Breast epithelium (tissue), 4 donors: Measurements from ENCODE around the gene BACE2. TPM values are rescaled to one million over a fixed set of nuclear protein-coding genes. Genes with fewer than 3 reads are reported as not detected.

Experiments
- DNase-seq, 2 donors: peaks; one replicate each; pipeline ENCODE4 v3.0.0-alpha.2; 2019; ENCODE audit warnings: low spot score in 2 of 2
- H3K27ac ChIP-seq, 2 donors: fragments of 200-600 bp; sonication (generic) in 1 of 2; one replicate each; pipeline ENCODE4 v1.5.1; 2016 to 2019; ENCODE audit warnings: mild to moderate bottlenecking in 1 of 2
- H3K27me3 ChIP-seq, 2 donors: fragments of 200-600 bp; sonication (generic) in 1 of 2; one replicate each; pipeline versions ENCODE4 v1.5.1 to v1.6.0; 2017 to 2019; ENCODE audit warnings: control low read depth in 1 of 2, mild to moderate bottlenecking in 1 of 2
- H3K36me3 ChIP-seq: fragments of 200-600 bp; one replicate; pipeline ENCODE4 v1.5.1; 2019
- H3K4me1 ChIP-seq, 2 donors: fragments of 200-600 bp; sonication (generic); one replicate each; pipeline ENCODE4 v1.5.1; 2016 to 2019; ENCODE audit warnings: control low read depth in 1 of 2
- H3K4me3 ChIP-seq, 3 donors: fragments of 200-600 bp; sonication (generic); 1 replicate in 2 of 3; 2 replicates in 1 of 3; pipeline ENCODE4 v1.5.1; 2016 to 2019; ENCODE audit warnings: mild to moderate bottlenecking in 3 of 3, moderate library complexity in 2 of 3
- H3K9me3 ChIP-seq, 2 donors: fragments of 200-600 bp; sonication (generic) in 1 of 2; one replicate each; pipeline ENCODE4 v1.5.1; 2016 to 2019; ENCODE audit warnings: control low read depth in 1 of 2
- CTCF ChIP-seq, 3 donors: fragments of 450-650 bp; IDR thresholded peaks; one replicate each; pipeline ENCODE4 v1.5.1; 2016 to 2017; ENCODE audit warnings: antibody characterized with exemption in 3 of 3, mild to moderate bottlenecking in 3 of 3, moderate library complexity in 3 of 3
- POLR2A ChIP-seq: fragments of 450-650 bp; IDR thresholded peaks from one replicate; pipeline ENCODE4 v1.6.1; 2016; ENCODE audit warnings: antibody characterized with exemption, mild to moderate bottlenecking, moderate library complexity
- POLR2AphosphoS5 ChIP-seq, 3 donors: sonication (generic); formaldehyde crosslinking; IDR thresholded peaks; one replicate each; pipeline ENCODE4 v1.6.1; 2017; ENCODE audit warnings: antibody characterized with exemption in 3 of 3
- intact Hi-C: fragments of 100-400 bp; cut with DNase I; formaldehyde crosslinking; loops from one replicate; pipeline ENCODE4 v1.15.1; 2023; ENCODE audit warnings: low total_unique reads
- total RNA-seq, 3 donors: library from RNA; depleted of rRNA; stranded (reverse); fragments of >200 nt; gene quantifications; one replicate each; pipeline ENCODE4 v1.1.0, GENCODE V29; 2016

The BACE2 gene
- total RNA-seq, 3 donors from 2014 or later, result 26.9 to 94.4 (median 67.5) TPM

GRCh38 chr21:41230497-41230896 lies 62.5 kb downstream of the BACE2 start:
- Histone ChIP-seq H3K9me3 (no peaks in the 10 kb centered on the region), H3K36me3 (no peaks in the 10 kb centered on the region), H3K27me3 (no peaks in the 10 kb centered on the region), H3K4me3 (no peak overlapping the region), H3K27ac (no peak overlapping the region), H3K4me1 (no peaks in the 10 kb centered on the region)
- intact Hi-C loops, result no loop called here
- DNase-seq, result no peak
- TF ChIP-seq CTCF (IDR thresholded peaks at IDR 0.05), result no peak
- TF ChIP-seq POLR2A, result no peak
- no peak for TF ChIP-seq POLR2AphosphoS5 (IDR thresholded peaks at IDR 0.05)

- Histone ChIP-seq H3K4me1 (no peaks in the 10 kb centered on the region), H3K27me3 (no peaks in the 10 kb centered on the region), H3K36me3 (no peaks in the 10 kb centered on the region), H3K27ac (no peak overlapping the region), H3K4me3 (no peak overlapping the region), H3K9me3 (no peaks in the 10 kb centered on the region)
- DNase-seq, result no peak
- TF ChIP-seq POLR2AphosphoS5 (IDR thresholded peaks at IDR 0.05) (no peak), CTCF (IDR thresholded peaks at IDR 0.05) (no peak), POLR2A (no peak)
- intact Hi-C loops, result no loop called here
Measured at GRCh38 chr21:41231060-41231459, 63.1 kb downstream of the BACE2 start.

- no peaks in the 10 kb centered on the region for H3K36me3 ChIP-seq
- no peaks in the 10 kb centered on the region for H3K9me3 ChIP-seq
- no peaks in the 10 kb centered on the region for H3K4me1 ChIP-seq
- no peaks in the 10 kb centered on the region for H3K27me3 ChIP-seq
- TF ChIP-seq POLR2AphosphoS5 (IDR thresholded peaks at IDR 0.05) (no peak), POLR2A (no peak), CTCF (IDR thresholded peaks at IDR 0.05) (no peak)
- no peak overlapping the region for H3K4me3 ChIP-seq
- no peak for DNase-seq
- intact Hi-C loops, result no loop called here
- no peak overlapping the region for H3K27ac ChIP-seq
Measured at GRCh38 chr21:41232013-41232412, 64.1 kb downstream of the BACE2 start.

GRCh38 chr21:41233916-41234315 lies 66.0 kb downstream of the BACE2 start:
- Histone ChIP-seq H3K4me1 (no peaks in the 10 kb centered on the region), H3K27me3 (no peaks in the 10 kb centered on the region), H3K36me3 (no peaks in the 10 kb centered on the region), H3K9me3 (no peaks in the 10 kb centered on the region), H3K4me3 (no peak overlapping the region), H3K27ac (no peak overlapping the region)
- no peak for DNase-seq
- intact Hi-C loops, result no loop called here
- no peak for TF ChIP-seq POLR2A
- no peak for TF ChIP-seq CTCF (IDR thresholded peaks at IDR 0.05)
- TF ChIP-seq POLR2AphosphoS5 (IDR thresholded peaks at IDR 0.05), result no peak

- H3K27me3 ChIP-seq, result no peaks in the 10 kb centered on the region
- intact Hi-C loops, result no loop called here
- H3K4me1 ChIP-seq, result no peaks in the 10 kb centered on the region
- no peak overlapping the region for H3K4me3 ChIP-seq
- no peak overlapping the region for H3K27ac ChIP-seq
- TF ChIP-seq POLR2A, result no peak
- TF ChIP-seq CTCF (IDR thresholded peaks at IDR 0.05), result no peak
- TF ChIP-seq POLR2AphosphoS5 (IDR thresholded peaks at IDR 0.05), result no peak
- DNase-seq, result no peak
- no peaks in the 10 kb centered on the region for H3K36me3 ChIP-seq
- no peaks in the 10 kb centered on the region for H3K9me3 ChIP-seq
Measured at GRCh38 chr21:41234569-41234968, 66.6 kb downstream of the BACE2 start.
